ENCODE measurements around the gene SHOC2.

SHOC2 gene

DNA sequence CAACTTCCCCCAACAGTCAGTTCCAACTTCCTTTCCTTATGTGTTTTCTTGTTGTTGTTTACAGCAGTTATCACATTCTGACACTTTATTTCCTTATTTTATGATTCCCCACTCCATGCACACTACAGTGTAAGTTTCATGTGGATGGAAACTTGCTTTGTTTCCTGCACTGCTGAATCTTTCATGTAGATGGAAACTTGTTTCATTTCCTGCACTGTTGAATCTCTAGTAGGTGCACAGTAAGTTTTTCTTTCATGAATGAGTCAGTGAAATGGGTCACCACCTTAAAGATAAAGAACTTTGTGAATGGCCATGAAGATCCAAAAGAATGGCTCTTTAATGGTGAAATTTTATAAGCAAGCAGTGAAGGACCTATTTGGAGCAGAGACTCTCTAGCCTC, 61.4 kb downstream of the SHOC2 start:
- H3K4me3 ChIP-seq (replicated peaks; ENCODE audit: low read depth, low read length), result no peak overlapping the region
- TF ChIP-seq, protein P1, sequence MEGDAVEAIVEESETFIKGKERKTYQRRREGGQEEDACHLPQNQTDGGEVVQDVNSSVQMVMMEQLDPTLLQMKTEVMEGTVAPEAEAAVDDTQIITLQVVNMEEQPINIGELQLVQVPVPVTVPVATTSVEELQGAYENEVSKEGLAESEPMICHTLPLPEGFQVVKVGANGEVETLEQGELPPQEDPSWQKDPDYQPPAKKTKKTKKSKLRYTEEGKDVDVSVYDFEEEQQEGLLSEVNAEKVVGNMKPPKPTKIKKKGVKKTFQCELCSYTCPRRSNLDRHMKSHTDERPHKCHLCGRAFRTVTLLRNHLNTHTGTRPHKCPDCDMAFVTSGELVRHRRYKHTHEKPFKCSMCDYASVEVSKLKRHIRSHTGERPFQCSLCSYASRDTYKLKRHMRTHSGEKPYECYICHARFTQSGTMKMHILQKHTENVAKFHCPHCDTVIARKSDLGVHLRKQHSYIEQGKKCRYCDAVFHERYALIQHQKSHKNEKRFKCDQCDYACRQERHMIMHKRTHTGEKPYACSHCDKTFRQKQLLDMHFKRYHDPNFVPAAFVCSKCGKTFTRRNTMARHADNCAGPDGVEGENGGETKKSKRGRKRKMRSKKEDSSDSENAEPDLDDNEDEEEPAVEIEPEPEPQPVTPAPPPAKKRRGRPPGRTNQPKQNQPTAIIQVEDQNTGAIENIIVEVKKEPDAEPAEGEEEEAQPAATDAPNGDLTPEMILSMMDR (IDR thresholded peaks at IDR 0.05; ENCODE audit: low read length, missing control alignments), result no peak
- DNase-seq (ENCODE audit: low read depth), result no peak

DNA sequence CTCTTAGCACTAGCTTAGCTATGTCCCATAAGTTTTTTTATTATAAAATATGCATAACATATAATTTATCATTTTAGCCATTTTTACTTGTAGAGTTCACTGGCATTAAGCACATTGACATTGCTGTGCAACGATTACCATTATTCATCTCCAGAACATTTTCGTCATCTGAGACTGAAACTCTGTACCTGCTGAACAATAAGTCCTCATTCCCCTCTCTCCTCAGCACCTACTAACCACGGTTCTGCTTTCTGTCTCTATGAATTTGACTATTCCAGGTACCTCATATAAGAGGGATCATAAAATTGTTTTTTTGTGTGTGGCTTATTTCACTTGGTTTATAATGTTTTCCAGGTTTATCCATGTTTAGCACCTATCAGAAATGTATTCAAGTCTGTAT, 64.1 kb downstream of the SHOC2 start:
- TF ChIP-seq, protein P1 (IDR thresholded peaks at IDR 0.05; ENCODE audit: low read length, missing control alignments), result no peak
- no peak overlapping the region for H3K4me3 ChIP-seq (replicated peaks; ENCODE audit: low read depth, low read length)
- no peak for DNase-seq (ENCODE audit: low read depth)

DNA sequence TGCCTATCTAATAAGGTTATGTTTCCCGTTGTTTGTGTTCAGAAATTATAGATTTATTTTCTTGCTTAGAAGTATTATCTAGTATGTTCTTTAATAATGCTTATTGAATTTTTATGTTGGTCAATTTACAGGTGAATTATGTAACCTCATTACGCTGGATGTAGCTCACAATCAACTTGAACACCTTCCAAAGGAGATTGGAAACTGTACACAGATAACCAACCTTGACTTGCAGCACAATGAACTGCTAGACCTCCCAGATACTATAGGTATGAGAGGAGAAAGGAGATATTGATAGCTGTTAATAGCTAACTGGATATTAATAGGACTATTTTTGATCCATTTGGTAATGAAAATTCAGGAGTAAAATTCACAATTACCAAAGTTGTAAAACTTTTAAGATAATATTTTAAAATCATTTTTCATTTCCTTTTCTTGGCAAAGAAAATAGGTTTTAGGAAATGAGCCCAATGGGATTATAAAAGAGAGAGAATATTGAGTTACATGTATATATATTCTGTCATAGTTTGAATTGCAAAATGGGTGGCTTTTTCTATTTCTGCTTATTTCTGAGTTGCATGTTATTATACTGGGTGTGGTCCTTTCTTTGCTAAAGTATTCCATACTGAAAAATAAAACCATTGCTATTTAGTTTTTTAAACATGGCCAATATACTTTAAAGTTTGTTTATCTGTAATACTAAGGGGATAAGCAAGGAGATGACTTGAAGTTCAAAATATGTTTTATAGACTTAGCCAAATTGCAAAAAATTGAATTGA, 66.3 kb downstream of the SHOC2 start:
- H3K4me3 ChIP-seq (replicated peaks; ENCODE audit: low read depth, low read length), result no peak overlapping the region
- TF ChIP-seq, protein P1 (IDR thresholded peaks at IDR 0.05; ENCODE audit: low read length, missing control alignments), result no peak

DNA sequence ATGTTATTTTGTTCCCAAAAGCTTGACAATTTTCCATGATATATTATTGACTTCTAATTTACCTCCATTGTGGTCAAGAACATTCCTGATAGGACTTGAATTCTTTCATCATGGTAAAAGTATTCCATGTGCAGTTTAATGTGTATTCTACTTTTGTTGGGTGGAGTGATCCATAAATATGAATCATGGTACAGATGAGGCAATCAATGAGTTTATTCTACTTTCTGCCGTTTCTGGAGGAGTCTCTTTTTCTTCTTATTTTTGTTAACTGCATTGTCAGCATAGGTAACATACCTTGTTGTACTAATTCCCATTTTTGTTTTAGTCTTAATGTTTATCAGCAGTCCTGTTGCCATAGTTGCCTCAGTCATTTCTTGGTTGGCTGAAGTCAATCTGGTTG, 69.6 kb downstream of the SHOC2 start:
- TF ChIP-seq, protein P1 (IDR thresholded peaks at IDR 0.05; ENCODE audit: low read length, missing control alignments), result no peak
- no peak overlapping the region for H3K4me3 ChIP-seq (replicated peaks; ENCODE audit: low read depth, low read length)
- DNase-seq (ENCODE audit: low read depth), result no peak

More for the DNA sequence above, 66.3 kb downstream of the SHOC2 start:
- DNase-seq (ENCODE audit: low read depth), result no peak

DNA sequence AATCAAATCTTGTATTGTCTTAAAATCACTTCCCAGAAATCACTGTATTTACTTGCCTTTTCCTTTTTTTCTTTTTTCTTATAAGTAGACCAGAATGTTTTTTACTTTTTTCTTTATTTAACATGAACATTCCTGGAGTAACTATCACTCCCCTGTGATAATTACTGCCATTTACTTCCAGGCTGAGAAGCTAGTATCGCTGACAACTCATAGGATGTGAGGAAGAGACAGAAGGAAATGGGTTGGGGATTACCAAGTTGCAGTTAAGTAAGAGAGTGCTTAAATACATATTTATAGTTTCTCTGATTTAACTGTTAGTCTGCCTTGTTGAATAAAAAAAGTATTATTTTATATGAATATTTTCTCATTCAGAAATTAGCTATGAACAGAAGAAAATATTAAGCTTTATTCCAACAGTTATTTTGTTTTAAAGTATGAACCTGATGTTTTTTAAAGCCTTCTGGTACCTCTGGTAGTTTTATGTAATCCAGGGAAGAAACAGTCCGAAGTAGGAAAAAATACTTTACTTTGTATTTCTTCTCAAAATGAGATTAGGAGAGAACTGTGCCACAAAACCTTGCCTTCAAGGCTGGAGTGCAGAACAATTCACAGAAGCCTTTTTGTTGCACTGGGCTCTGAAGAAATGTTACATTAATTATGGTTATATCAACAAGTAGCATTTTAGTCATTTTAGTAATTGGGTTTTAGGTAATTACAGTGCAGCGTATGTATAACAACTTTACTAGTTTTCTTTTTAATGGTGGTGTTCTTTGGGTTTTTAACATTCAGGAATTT, 72.8 kb downstream of the SHOC2 start:
- DNase-seq (ENCODE audit: low read depth), result no peak
- TF ChIP-seq, protein P1 (IDR thresholded peaks at IDR 0.05; ENCODE audit: low read length, missing control alignments), result no peak
- H3K4me3 ChIP-seq (replicated peaks; ENCODE audit: low read depth, low read length), result no peak overlapping the region

DNA sequence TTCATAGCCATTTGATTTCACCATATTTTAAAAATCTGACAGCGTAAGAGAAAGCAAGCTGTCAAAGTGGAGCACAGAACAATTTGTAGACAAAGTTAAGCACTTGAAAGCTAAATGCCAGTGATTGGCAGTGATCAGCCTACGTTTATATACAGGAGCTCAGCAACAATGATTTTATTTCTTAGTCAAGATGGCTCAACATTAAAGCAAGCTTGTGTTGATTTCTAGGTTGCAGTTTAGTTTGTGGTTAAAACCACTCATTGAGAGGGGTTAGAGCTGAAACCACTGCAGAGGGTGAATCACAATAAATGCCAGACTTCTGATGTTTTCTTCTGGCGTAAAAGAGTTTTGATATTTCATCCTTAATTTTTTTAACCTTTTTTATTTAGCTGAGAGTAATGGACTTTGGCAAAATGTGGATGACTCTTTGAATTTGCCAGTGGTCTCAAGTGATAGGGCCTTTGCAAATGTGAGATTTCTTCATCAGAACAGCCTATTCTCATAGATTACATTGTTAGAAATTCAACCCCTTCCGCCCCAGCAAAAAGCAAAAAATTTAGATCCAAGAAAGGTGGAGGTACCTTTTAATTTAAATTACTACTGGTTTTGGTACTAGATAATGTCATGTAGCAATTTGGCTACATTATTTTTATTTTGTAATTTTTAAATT, 73.8 kb downstream of the SHOC2 start:
- DNase-seq (ENCODE audit: low read depth), result peak; percentile 65
- TF ChIP-seq, protein P1 (IDR thresholded peaks at IDR 0.05; ENCODE audit: low read length, missing control alignments), result no peak
- no peak overlapping the region for H3K4me3 ChIP-seq (replicated peaks; ENCODE audit: low read depth, low read length)
